Measurements from ENCODE around the gene TIMM29. TPM values are rescaled to one million over a fixed set of nuclear protein-coding genes. Genes with fewer than 3 reads are reported as not detected.
A peak's percentile ranks its signal among the peaks of the same experiment; 100 is the strongest.

The TIMM29 gene
- total RNA-seq, 4 donors from 2014 or later, result 28.0 to 39.5 (median 34.1) TPM

DNA sequence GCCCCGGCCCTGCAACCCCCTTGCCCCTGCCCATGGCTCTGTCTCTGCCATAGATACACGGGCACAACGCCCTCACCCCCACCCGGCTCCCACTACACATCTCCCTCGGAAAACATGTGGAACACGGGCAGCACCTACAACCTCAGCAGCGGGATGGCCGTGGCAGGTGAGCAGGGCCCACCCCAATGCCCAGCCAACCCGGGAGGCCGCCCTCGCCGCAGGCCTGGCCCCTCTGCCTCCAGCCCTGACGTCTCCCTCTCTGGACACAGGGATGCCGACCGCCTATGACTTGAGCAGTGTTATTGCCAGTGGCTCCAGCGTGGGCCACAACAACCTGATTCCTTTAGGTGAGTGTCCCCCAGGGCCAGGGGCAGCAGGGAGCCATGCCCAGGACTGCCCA, 7.8 kb upstream of the TIMM29 start:
- Histone ChIP-seq H3K4me3 (no peak overlapping the region), H3K9me3 (no peaks in the 10 kb centered on the region), H3K27ac (no peak overlapping the region), H3K27me3 (no peaks in the 10 kb centered on the region), H3K36me3 (peaks cover 0 to 81% (median 0%) of the 10 kb centered on the region in 3 donors), H3K4me1 (no peaks in the 10 kb centered on the region)
- TF ChIP-seq POLR2A (IDR thresholded peaks at IDR 0.05), result no peak
- TF ChIP-seq, protein P1, sequence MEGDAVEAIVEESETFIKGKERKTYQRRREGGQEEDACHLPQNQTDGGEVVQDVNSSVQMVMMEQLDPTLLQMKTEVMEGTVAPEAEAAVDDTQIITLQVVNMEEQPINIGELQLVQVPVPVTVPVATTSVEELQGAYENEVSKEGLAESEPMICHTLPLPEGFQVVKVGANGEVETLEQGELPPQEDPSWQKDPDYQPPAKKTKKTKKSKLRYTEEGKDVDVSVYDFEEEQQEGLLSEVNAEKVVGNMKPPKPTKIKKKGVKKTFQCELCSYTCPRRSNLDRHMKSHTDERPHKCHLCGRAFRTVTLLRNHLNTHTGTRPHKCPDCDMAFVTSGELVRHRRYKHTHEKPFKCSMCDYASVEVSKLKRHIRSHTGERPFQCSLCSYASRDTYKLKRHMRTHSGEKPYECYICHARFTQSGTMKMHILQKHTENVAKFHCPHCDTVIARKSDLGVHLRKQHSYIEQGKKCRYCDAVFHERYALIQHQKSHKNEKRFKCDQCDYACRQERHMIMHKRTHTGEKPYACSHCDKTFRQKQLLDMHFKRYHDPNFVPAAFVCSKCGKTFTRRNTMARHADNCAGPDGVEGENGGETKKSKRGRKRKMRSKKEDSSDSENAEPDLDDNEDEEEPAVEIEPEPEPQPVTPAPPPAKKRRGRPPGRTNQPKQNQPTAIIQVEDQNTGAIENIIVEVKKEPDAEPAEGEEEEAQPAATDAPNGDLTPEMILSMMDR (IDR thresholded peaks at IDR 0.05), result no peak
- DNase-seq, result peak in 1 of 3 donors; percentile 49

GRCh38 chr19:10921199-10921909, 7.3 kb upstream of the TIMM29 start:
- no peaks in the 10 kb centered on the region for H3K9me3 ChIP-seq
- H3K4me3 ChIP-seq, result no peak overlapping the region
- DNase-seq, result no peak
- no peaks in the 10 kb centered on the region for H3K27me3 ChIP-seq
- peaks cover 0 to 76% (median 0%) of the 10 kb centered on the region in 3 donors for H3K36me3 ChIP-seq
- no peak overlapping the region for H3K27ac ChIP-seq
- TF ChIP-seq POLR2A (IDR thresholded peaks at IDR 0.05), result no peak
- TF ChIP-seq, protein P1 (IDR thresholded peaks at IDR 0.05), result no peak
- no peaks in the 10 kb centered on the region for H3K4me1 ChIP-seq

- TF ChIP-seq, protein P1 (IDR thresholded peaks at IDR 0.05), result no peak
- TF ChIP-seq POLR2A (IDR thresholded peaks at IDR 0.05), result no peak
- no peak for DNase-seq
- Histone ChIP-seq H3K36me3 (peaks cover 0 to 70% (median 0%) of the 10 kb centered on the region in 3 donors), H3K27ac (no peak overlapping the region), H3K4me3 (no peak overlapping the region), H3K27me3 (no peaks in the 10 kb centered on the region), H3K9me3 (no peaks in the 10 kb centered on the region), H3K4me1 (peaks cover 0 to 3% (median 0%) of the 10 kb centered on the region in 4 donors)
These were observed 6.5 kb upstream of the TIMM29 start for GRCh38 chr19:10921910-10922637.

DNA sequence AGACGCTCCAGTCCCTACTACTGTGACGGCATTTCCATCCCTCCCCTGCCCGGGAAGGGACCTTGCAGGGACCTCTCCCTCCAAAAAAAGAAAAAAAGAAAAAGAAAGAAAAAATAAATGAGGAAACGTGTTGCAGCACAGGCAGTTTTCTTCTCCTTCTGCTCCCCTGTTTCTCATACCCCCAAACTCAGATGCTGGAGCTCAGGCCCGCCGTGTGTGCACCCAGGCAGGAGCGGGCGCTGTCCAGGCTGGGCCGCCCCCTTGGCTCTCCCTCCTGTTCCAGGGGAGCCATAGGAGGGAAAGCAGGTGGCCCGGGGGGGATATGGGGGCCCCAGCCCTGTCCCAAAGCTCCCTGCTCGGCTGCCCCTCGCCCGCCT, 6.0 kb upstream of the TIMM29 start:
- Histone ChIP-seq H3K27ac (no peak overlapping the region), H3K27me3 (no peaks in the 10 kb centered on the region), H3K4me1 (peaks cover 0 to 9% (median under 1%) of the 10 kb centered on the region in 4 donors), H3K36me3 (peaks cover 0 to 70% (median 0%) of the 10 kb centered on the region in 3 donors), H3K9me3 (no peaks in the 10 kb centered on the region), H3K4me3 (no peak overlapping the region)
- no peak for TF ChIP-seq POLR2A (IDR thresholded peaks at IDR 0.05)
- TF ChIP-seq, protein P1 (IDR thresholded peaks at IDR 0.05), result no peak
- no peak for DNase-seq

DNA sequence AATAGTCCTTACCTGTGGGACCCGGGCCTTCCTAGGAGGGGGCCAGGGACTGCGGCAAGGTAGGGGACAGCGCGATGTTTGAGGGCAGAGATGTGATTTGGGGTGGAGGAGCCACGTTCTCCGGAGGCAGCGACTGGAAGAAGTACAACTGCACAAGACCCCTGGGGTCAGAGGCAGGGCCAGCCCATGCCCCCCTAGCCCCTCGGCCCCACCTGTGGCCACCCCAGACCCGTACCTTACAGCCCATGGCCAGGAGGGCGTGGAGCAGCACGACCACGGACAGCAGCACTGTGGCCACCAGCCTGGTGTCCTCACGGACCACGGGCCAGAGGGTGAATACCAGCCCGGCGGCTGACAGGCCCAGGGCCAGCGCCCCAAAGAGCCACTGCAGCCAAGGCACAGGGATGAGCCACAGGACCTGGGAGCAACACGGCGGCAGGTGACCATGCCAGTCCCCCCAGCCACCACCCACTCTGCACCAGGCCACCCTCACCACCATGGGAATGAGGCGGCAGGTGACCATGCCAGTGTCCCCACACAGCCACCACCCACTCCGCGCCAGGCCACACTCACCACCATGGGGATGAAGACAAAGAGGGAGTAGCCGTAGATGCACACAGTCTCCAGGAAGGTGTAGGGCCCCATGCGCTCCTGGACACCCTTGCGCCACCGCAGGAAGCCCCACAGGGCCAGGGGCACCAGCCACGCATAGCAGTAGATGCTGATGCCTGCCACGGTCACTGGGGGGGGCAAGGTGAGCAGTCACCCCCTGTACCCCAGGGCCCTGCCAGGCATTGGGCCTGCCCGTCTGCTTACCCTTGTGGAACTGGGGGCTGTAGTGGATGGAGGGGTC, 5.1 kb upstream of the TIMM29 start:
- Histone ChIP-seq H3K36me3 (peaks cover 0 to 62% (median 0%) of the 10 kb centered on the region in 3 donors), H3K27ac (no peak overlapping the region), H3K4me1 (peaks cover 0 to 12% (median 4%) of the 10 kb centered on the region in 4 donors), H3K27me3 (no peaks in the 10 kb centered on the region), H3K9me3 (no peaks in the 10 kb centered on the region), H3K4me3 (no peak overlapping the region)
- TF ChIP-seq, protein P1 (IDR thresholded peaks at IDR 0.05), result no peak
- TF ChIP-seq POLR2A (IDR thresholded peaks at IDR 0.05), result no peak
- no peak for DNase-seq
